ENCODE results near the gene C11orf54.

Gene C11orf54

DNA sequence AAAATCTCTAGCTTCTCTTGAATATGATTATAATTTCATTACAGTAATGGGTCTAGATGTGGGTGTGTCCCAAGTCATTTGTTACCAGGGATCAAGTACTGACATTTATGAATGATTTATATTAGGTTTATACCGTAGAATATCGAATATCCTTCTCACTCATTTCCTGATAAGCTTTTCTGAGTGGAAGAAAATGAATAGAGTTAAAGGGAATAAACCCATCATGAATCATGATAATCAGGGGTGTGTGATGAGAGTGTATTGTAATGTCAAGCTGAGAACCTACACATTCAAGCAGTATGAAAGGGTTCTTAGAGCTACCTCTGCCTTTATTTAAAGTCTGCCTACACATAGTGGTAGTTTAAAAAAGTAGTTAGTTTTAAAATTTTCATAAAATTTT, 59.9 kb downstream of the C11orf54 start:
- H3K36me3 ChIP-seq (ENCODE audit: insufficient read depth): no peaks in the 10 kb centered on the region

DNA sequence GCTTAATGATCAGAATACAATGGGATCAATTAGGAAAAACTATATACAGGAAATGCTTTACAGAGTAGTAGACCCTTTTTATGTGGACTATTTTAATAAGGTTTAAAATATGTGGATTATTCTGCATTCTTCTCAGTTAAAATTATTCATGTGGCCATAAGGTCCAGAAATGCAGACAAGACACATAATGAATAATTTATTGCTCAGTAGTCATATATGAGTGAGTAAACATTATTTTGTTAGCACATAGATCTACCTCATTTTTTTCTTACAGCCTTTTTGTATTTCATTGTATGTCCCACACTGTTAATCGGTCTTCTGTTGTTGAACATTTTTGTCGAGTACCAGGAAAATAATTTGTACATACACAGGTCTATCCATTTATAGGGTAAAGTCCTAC, 63.4 kb downstream of the C11orf54 start:
- TF ChIP-seq, protein P1, sequence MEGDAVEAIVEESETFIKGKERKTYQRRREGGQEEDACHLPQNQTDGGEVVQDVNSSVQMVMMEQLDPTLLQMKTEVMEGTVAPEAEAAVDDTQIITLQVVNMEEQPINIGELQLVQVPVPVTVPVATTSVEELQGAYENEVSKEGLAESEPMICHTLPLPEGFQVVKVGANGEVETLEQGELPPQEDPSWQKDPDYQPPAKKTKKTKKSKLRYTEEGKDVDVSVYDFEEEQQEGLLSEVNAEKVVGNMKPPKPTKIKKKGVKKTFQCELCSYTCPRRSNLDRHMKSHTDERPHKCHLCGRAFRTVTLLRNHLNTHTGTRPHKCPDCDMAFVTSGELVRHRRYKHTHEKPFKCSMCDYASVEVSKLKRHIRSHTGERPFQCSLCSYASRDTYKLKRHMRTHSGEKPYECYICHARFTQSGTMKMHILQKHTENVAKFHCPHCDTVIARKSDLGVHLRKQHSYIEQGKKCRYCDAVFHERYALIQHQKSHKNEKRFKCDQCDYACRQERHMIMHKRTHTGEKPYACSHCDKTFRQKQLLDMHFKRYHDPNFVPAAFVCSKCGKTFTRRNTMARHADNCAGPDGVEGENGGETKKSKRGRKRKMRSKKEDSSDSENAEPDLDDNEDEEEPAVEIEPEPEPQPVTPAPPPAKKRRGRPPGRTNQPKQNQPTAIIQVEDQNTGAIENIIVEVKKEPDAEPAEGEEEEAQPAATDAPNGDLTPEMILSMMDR (conservative IDR thresholded peaks at IDR 0.05; ENCODE audit: low read depth, low read length): no peak
- Histone ChIP-seq H2AFZ (ENCODE audit: low read depth) (no peak overlapping the region), H3K36me3 (ENCODE audit: insufficient read depth) (no peaks in the 10 kb centered on the region), H3K4me1 (ENCODE audit: low read depth, poor library complexity, severe bottlenecking) (no peaks in the 10 kb centered on the region), H3K79me2 (ENCODE audit: insufficient read depth, low read depth) (no peaks in the 10 kb centered on the region), H3K9ac (no peak overlapping the region), H3K4me3 (IDR thresholded peaks at IDR 0.05; ENCODE audit: insufficient read depth, low read depth, low read length) (no peak overlapping the region), H3K27ac (no peak overlapping the region), H4K20me1 (ENCODE audit: insufficient read depth) (no peaks in the 10 kb centered on the region), H3K4me2 (no peak overlapping the region), H3K27me3 (ENCODE audit: insufficient read depth, low read depth) (no peaks in the 10 kb centered on the region)

More for the DNA sequence above, 59.9 kb downstream of the C11orf54 start:
- no peaks in the 10 kb centered on the region for H3K4me1 ChIP-seq (ENCODE audit: low read depth, poor library complexity, severe bottlenecking)
- H3K9ac ChIP-seq: no peak overlapping the region
- no peak overlapping the region for H3K4me3 ChIP-seq (IDR thresholded peaks at IDR 0.05; ENCODE audit: insufficient read depth, low read depth, low read length)
- H4K20me1 ChIP-seq (ENCODE audit: insufficient read depth): no peaks in the 10 kb centered on the region
- H3K27ac ChIP-seq: no peak overlapping the region
- H2AFZ ChIP-seq (ENCODE audit: low read depth): no peak overlapping the region
- TF ChIP-seq, protein P1 (conservative IDR thresholded peaks at IDR 0.05; ENCODE audit: low read depth, low read length): no peak
- no peaks in the 10 kb centered on the region for H3K79me2 ChIP-seq (ENCODE audit: insufficient read depth, low read depth)
- no peak overlapping the region for H3K4me2 ChIP-seq
- H3K27me3 ChIP-seq (ENCODE audit: insufficient read depth, low read depth): no peaks in the 10 kb centered on the region

DNA sequence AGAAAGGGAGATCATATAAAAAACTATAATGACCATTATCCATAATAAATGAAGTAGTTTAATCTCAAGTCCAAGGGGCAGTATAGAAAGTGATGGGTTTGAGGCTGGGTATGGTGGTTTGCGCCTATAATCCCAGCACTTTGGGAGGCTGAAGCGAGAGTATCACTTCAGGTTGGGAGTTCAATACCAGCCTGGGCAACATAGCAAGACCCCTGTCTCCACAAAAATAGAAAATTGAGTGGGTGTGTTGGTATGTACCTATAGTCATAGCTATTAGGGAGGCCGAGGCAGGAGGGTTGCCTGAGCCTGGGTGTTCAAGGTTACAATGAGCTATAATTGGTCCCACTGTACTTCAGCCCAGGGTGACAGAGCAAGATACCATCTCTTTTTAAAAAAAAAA, 66.5 kb downstream of the C11orf54 start:
- no peak overlapping the region for H3K4me2 ChIP-seq

DNA sequence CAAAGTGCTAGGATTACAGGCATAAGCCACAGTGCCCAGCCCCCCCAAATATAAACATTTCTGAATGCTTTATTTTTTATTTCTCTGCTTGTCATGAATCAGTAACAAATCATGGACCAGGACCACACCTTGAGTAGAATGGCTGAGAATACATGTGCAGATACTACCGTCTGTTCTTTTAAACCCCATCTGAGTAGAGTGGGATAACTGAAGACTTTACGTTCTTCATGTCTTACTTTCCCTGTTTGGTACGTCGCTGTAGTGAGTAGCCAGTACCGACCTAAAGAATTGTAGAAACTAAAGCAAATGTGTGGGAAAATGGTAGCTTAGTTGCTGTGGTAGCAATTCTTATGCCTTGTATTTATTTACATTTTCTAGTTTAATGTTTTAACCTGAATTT, 72.5 kb downstream of the C11orf54 start:
- Histone ChIP-seq H3K36me3 (ENCODE audit: insufficient read depth) (no peaks in the 10 kb centered on the region), H3K9ac (no peak overlapping the region), H3K27ac (no peak overlapping the region), H4K20me1 (ENCODE audit: insufficient read depth) (no peaks in the 10 kb centered on the region), H3K4me3 (IDR thresholded peaks at IDR 0.05; ENCODE audit: insufficient read depth, low read depth, low read length) (no peak overlapping the region), H3K79me2 (ENCODE audit: insufficient read depth, low read depth) (no peaks in the 10 kb centered on the region), H3K4me1 (ENCODE audit: low read depth, poor library complexity, severe bottlenecking) (no peaks in the 10 kb centered on the region), H2AFZ (ENCODE audit: low read depth) (no peak overlapping the region), H3K27me3 (ENCODE audit: insufficient read depth, low read depth) (no peaks in the 10 kb centered on the region), H3K4me2 (no peak overlapping the region)
- TF ChIP-seq, protein P1 (conservative IDR thresholded peaks at IDR 0.05; ENCODE audit: low read depth, low read length): no peak

More for the DNA sequence above, 66.5 kb downstream of the C11orf54 start:
- H3K4me3 ChIP-seq (IDR thresholded peaks at IDR 0.05; ENCODE audit: insufficient read depth, low read depth, low read length): no peak overlapping the region
- H2AFZ ChIP-seq (ENCODE audit: low read depth): no peak overlapping the region
- H3K36me3 ChIP-seq (ENCODE audit: insufficient read depth): no peaks in the 10 kb centered on the region
- TF ChIP-seq, protein P1 (conservative IDR thresholded peaks at IDR 0.05; ENCODE audit: low read depth, low read length): no peak
- H4K20me1 ChIP-seq (ENCODE audit: insufficient read depth): no peaks in the 10 kb centered on the region
- H3K27ac ChIP-seq: no peak overlapping the region
- no peaks in the 10 kb centered on the region for H3K4me1 ChIP-seq (ENCODE audit: low read depth, poor library complexity, severe bottlenecking)
- H3K27me3 ChIP-seq (ENCODE audit: insufficient read depth, low read depth): no peaks in the 10 kb centered on the region
- H3K79me2 ChIP-seq (ENCODE audit: insufficient read depth, low read depth): no peaks in the 10 kb centered on the region
- no peak overlapping the region for H3K9ac ChIP-seq
